HL-60 (cell line): ENCODE data around the gene CRIP1.

Source experiments
- GABPA ChIP-seq: IDR thresholded peaks from 2 replicates; pipeline ENCODE4 v1.6.1; 2012; ENCODE audit warnings: low read depth
- POLR2AphosphoS5 ChIP-seq: IDR thresholded peaks from 2 replicates; pipeline ENCODE4 v1.6.1; 2012; ENCODE audit warnings: low read depth
- REST ChIP-seq: IDR thresholded peaks from 2 replicates; pipeline ENCODE4 v1.6.1; 2012; ENCODE audit warnings: low read depth; ENCODE audit not compliant: insufficient replicate concordance
- TF ChIP-seq, protein P1 (sequence below): IDR thresholded peaks from one replicate; pipeline ENCODE4 v1.5.1; 2011; ENCODE audit warnings: low read length, control low read depth, inconsistent platforms; ENCODE audit not compliant: insufficient read depth

- TF ChIP-seq, protein P1, sequence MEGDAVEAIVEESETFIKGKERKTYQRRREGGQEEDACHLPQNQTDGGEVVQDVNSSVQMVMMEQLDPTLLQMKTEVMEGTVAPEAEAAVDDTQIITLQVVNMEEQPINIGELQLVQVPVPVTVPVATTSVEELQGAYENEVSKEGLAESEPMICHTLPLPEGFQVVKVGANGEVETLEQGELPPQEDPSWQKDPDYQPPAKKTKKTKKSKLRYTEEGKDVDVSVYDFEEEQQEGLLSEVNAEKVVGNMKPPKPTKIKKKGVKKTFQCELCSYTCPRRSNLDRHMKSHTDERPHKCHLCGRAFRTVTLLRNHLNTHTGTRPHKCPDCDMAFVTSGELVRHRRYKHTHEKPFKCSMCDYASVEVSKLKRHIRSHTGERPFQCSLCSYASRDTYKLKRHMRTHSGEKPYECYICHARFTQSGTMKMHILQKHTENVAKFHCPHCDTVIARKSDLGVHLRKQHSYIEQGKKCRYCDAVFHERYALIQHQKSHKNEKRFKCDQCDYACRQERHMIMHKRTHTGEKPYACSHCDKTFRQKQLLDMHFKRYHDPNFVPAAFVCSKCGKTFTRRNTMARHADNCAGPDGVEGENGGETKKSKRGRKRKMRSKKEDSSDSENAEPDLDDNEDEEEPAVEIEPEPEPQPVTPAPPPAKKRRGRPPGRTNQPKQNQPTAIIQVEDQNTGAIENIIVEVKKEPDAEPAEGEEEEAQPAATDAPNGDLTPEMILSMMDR, result no peak
- TF ChIP-seq POLR2AphosphoS5, result no peak
- TF ChIP-seq GABPA, result no peak
- no peak for TF ChIP-seq REST
Observed at GRCh38 chr14:105460616-105461015, 26.1 kb upstream of the CRIP1 start.
